Raji (cell line): Measurements from ENCODE around the gene RRP15.

Source experiments
- POLR2A ChIP-seq: IDR thresholded peaks from 2 replicates; pipeline ENCODE4 v1.6.1; 2011; ENCODE audit warnings: low read depth, low read length, control low read depth; ENCODE audit not compliant: insufficient read depth

RRP15 gene

GRCh38 chr1:218281285-218281684, 3.8 kb upstream of the RRP15 start:
- no peak for TF ChIP-seq POLR2A

GRCh38 chr1:218284377-218284916, 646 bp upstream of the RRP15 start:
- TF ChIP-seq POLR2A = no peak

- no peak for TF ChIP-seq POLR2A
These were observed 7.4 kb downstream of the RRP15 start for GRCh38 chr1:218292515-218292914.

GRCh38 chr1:218294546-218294945, 9.5 kb downstream of the RRP15 start:
- TF ChIP-seq POLR2A = no peak

GRCh38 chr1:218296162-218296561, 11.1 kb downstream of the RRP15 start:
- no peak for TF ChIP-seq POLR2A

GRCh38 chr1:218297461-218297860, 12.4 kb downstream of the RRP15 start:
- no peak for TF ChIP-seq POLR2A

GRCh38 chr1:218297867-218298266, 12.8 kb downstream of the RRP15 start:
- no peak for TF ChIP-seq POLR2A

GRCh38 chr1:218298398-218298797, 13.3 kb downstream of the RRP15 start:
- no peak for TF ChIP-seq POLR2A

GRCh38 chr1:218299416-218299815, 14.3 kb downstream of the RRP15 start:
- TF ChIP-seq POLR2A = no peak

- no peak for TF ChIP-seq POLR2A
These were observed 16.1 kb downstream of the RRP15 start for GRCh38 chr1:218301217-218301616.

GRCh38 chr1:218302155-218302554, 17.1 kb downstream of the RRP15 start:
- no peak for TF ChIP-seq POLR2A

GRCh38 chr1:218303176-218303879, 18.2 kb downstream of the RRP15 start:
- TF ChIP-seq POLR2A = no peak

- no peak for TF ChIP-seq POLR2A
These were observed 19.4 kb downstream of the RRP15 start for GRCh38 chr1:218304281-218305039.

- TF ChIP-seq POLR2A = no peak
These were observed 20.5 kb downstream of the RRP15 start for GRCh38 chr1:218305472-218306064.

GRCh38 chr1:218312509-218312908, 27.4 kb downstream of the RRP15 start:
- TF ChIP-seq POLR2A = no peak

GRCh38 chr1:218314316-218314715, 29.2 kb downstream of the RRP15 start:
- no peak for TF ChIP-seq POLR2A
